KMS-11 (cell line): ENCODE results near the gene C9orf43.

Experiments used
- H2AFZ ChIP-seq: fragments of 200-600 bp; sonication (generic); 2 replicates; pipeline ENCODE4 v1.6.1; 2016; ENCODE audit warnings: antibody characterized with exemption, mixed run types, low read depth
- H3K27ac ChIP-seq: fragments of 200-600 bp; sonication (generic); 2 replicates; pipeline ENCODE4 v1.6.1; 2016; ENCODE audit warnings: mild to moderate bottlenecking, mixed run types
- H3K27me3 ChIP-seq: fragments of 200-600 bp; sonication (generic); 2 replicates; pipeline ENCODE4 v1.6.1; 2017; ENCODE audit warnings: mild to moderate bottlenecking, low read depth, mixed run types, moderate library complexity; ENCODE audit not compliant: insufficient read depth
- H3K36me3 ChIP-seq: fragments of 200-600 bp; sonication (generic); 2 replicates; pipeline ENCODE4 v1.6.1; 2017; ENCODE audit warnings: mild to moderate bottlenecking, mixed run types; ENCODE audit not compliant: insufficient read depth
- H3K4me1 ChIP-seq: fragments of 200-600 bp; sonication (generic); 2 replicates; pipeline ENCODE4 v1.6.1; 2016; ENCODE audit warnings: mild to moderate bottlenecking, low read depth, mixed run types; ENCODE audit not compliant: poor library complexity, severe bottlenecking
- H3K4me2 ChIP-seq: fragments of 200-600 bp; sonication (generic); 2 replicates; pipeline ENCODE4 v1.7.0; 2016; ENCODE audit warnings: mild to moderate bottlenecking, mixed run types
- H3K4me3 ChIP-seq: fragments of 200-600 bp; sonication (generic); IDR thresholded peaks from 2 replicates; pipeline ENCODE4 v1.6.1; 2017; ENCODE audit warnings: low read depth, low read length, mixed read lengths; ENCODE audit not compliant: insufficient read depth
- H3K79me2 ChIP-seq: fragments of 200-600 bp; sonication (generic); 2 replicates; pipeline ENCODE4 v1.6.1; 2016; ENCODE audit warnings: low read depth, mixed run types; ENCODE audit not compliant: insufficient read depth
- H3K9ac ChIP-seq: fragments of 200-600 bp; sonication (generic); 2 replicates; pipeline ENCODE4 v1.6.1; 2016; ENCODE audit warnings: mild to moderate bottlenecking, mixed run types
- H4K20me1 ChIP-seq: fragments of 200-600 bp; sonication (generic); 2 replicates; pipeline ENCODE4 v1.6.1; 2016; ENCODE audit warnings: mild to moderate bottlenecking, mixed run types; ENCODE audit not compliant: insufficient read depth
- TF ChIP-seq, protein P1 (sequence below): fragments of 200-600 bp; sonication (generic); conservative IDR thresholded peaks from 2 replicates; pipeline ENCODE4 v1.6.1; 2017; ENCODE audit warnings: low read depth, mild to moderate bottlenecking, antibody characterized with exemption, low read length, moderate library complexity, mixed read lengths

Gene C9orf43

DNA sequence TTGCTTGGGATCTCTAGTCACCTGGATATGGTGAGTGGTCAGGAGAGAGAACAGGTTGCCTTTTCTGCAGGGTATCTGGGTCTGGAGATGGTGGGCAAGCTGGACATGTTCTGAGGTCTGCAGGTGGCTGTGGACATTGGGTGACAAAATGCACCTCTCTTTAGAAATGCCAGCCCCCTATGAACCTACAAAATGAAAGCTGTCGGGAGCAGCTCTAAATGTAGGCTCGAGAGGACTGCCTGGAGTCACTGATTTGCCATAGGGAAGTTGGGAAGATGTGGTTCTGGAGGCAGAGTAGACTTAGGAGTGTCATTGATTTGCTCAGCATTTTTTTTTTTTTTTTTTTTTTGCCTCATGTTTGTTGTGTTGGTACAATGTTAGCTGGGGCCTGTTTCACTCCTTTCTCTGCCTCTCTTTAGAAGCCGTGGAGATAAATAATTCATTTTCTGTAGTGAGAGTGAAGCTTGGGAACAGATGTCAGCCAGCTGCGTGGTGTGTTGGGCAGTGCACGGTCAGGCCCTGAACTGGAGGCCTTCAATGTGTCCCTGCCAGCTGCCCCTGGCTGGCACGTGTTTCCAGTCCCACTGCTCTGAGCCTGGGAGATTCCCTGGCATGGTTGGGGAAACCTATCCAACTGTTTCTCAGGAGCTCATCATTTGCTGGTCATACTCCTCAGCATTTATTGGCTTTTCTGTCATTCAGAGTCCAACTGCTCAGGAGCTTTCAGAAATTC is 58.3 kb downstream of the C9orf43 start:
- Histone ChIP-seq H4K20me1 (no peaks in the 10 kb centered on the region), H3K4me1 (peaks cover 11% of the 10 kb centered on the region), H3K27ac (no peak overlapping the region), H3K9ac (no peak overlapping the region), H2AFZ (no peak overlapping the region), H3K4me3 (no peak overlapping the region), H3K4me2 (no peak overlapping the region), H3K36me3 (no peaks in the 10 kb centered on the region), H3K79me2 (no peaks in the 10 kb centered on the region), H3K27me3 (no peaks in the 10 kb centered on the region)
- TF ChIP-seq, protein P1, sequence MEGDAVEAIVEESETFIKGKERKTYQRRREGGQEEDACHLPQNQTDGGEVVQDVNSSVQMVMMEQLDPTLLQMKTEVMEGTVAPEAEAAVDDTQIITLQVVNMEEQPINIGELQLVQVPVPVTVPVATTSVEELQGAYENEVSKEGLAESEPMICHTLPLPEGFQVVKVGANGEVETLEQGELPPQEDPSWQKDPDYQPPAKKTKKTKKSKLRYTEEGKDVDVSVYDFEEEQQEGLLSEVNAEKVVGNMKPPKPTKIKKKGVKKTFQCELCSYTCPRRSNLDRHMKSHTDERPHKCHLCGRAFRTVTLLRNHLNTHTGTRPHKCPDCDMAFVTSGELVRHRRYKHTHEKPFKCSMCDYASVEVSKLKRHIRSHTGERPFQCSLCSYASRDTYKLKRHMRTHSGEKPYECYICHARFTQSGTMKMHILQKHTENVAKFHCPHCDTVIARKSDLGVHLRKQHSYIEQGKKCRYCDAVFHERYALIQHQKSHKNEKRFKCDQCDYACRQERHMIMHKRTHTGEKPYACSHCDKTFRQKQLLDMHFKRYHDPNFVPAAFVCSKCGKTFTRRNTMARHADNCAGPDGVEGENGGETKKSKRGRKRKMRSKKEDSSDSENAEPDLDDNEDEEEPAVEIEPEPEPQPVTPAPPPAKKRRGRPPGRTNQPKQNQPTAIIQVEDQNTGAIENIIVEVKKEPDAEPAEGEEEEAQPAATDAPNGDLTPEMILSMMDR: no peak

GRCh38 chr9:113471143-113471542 is 60.6 kb downstream of the C9orf43 start:
- Histone ChIP-seq H3K4me2 (no peak overlapping the region), H3K27ac (no peak overlapping the region), H2AFZ (no peak overlapping the region), H3K4me3 (no peak overlapping the region), H3K27me3 (no peaks in the 10 kb centered on the region), H3K36me3 (no peaks in the 10 kb centered on the region), H4K20me1 (no peaks in the 10 kb centered on the region), H3K4me1 (no peaks in the 10 kb centered on the region), H3K9ac (no peak overlapping the region), H3K79me2 (no peaks in the 10 kb centered on the region)
- TF ChIP-seq, protein P1: no peak

GRCh38 chr9:113471566-113471965 is 61.0 kb downstream of the C9orf43 start:
- TF ChIP-seq, protein P1: no peak
- Histone ChIP-seq H3K36me3 (no peaks in the 10 kb centered on the region), H3K4me1 (no peaks in the 10 kb centered on the region), H3K4me3 (no peak overlapping the region), H3K9ac (no peak overlapping the region), H3K79me2 (no peaks in the 10 kb centered on the region), H3K27ac (no peak overlapping the region), H4K20me1 (no peaks in the 10 kb centered on the region), H2AFZ (no peak overlapping the region), H3K4me2 (no peak overlapping the region), H3K27me3 (no peaks in the 10 kb centered on the region)

GRCh38 chr9:113472199-113472598 is 61.7 kb downstream of the C9orf43 start:
- Histone ChIP-seq H3K27ac (no peak overlapping the region), H3K4me2 (no peak overlapping the region), H4K20me1 (no peaks in the 10 kb centered on the region), H3K79me2 (no peaks in the 10 kb centered on the region), H3K4me1 (no peaks in the 10 kb centered on the region), H3K36me3 (no peaks in the 10 kb centered on the region), H3K27me3 (no peaks in the 10 kb centered on the region), H2AFZ (no peak overlapping the region), H3K9ac (no peak overlapping the region), H3K4me3 (no peak overlapping the region)
- TF ChIP-seq, protein P1: no peak
